HG02973 (cell line): Measurements from ENCODE around the gene PALMD.

Source experiments
- ATAC-seq: cut with Tn5 transposase; IDR thresholded peaks from one replicate; pipeline ENCODE4 v1.9.1; 2021; ENCODE audit warnings: moderate library complexity; ENCODE audit not compliant: unreplicated experiment

The PALMD gene

GRCh38 chr1:99657213-99658030, 11.5 kb downstream of the PALMD start:
- no peak for ATAC-seq

GRCh38 chr1:99658031-99658290, 12.0 kb downstream of the PALMD start:
- no peak for ATAC-seq

GRCh38 chr1:99659755-99660210, 13.9 kb downstream of the PALMD start:
- no peak for ATAC-seq

GRCh38 chr1:99660496-99660895, 14.6 kb downstream of the PALMD start:
- no peak for ATAC-seq

- no peak for ATAC-seq
These were observed 15.9 kb downstream of the PALMD start for GRCh38 chr1:99661780-99662179.

- no peak for ATAC-seq
These were observed 16.7 kb downstream of the PALMD start for GRCh38 chr1:99662539-99663080.

- ATAC-seq: no peak
These were observed 17.6 kb downstream of the PALMD start for GRCh38 chr1:99663501-99663900.

GRCh38 chr1:99665212-99665611, 19.3 kb downstream of the PALMD start:
- ATAC-seq: no peak

GRCh38 chr1:99669376-99669775, 23.5 kb downstream of the PALMD start:
- no peak for ATAC-seq

- ATAC-seq: no peak
These were observed 23.9 kb downstream of the PALMD start for GRCh38 chr1:99669821-99670220.

GRCh38 chr1:99670583-99670982, 24.7 kb downstream of the PALMD start:
- no peak for ATAC-seq

GRCh38 chr1:99672038-99672437, 26.1 kb downstream of the PALMD start:
- ATAC-seq: no peak

GRCh38 chr1:99672530-99673213, 26.8 kb downstream of the PALMD start:
- ATAC-seq: no peak

GRCh38 chr1:99673315-99673714, 27.4 kb downstream of the PALMD start:
- ATAC-seq: no peak

GRCh38 chr1:99674115-99675064, 28.5 kb downstream of the PALMD start:
- ATAC-seq: no peak

GRCh38 chr1:99675292-99675691, 29.4 kb downstream of the PALMD start:
- ATAC-seq: no peak

- ATAC-seq: no peak
These were observed 30.1 kb downstream of the PALMD start for GRCh38 chr1:99675994-99676393.

GRCh38 chr1:99676876-99677275, 31.0 kb downstream of the PALMD start:
- ATAC-seq: no peak

- no peak for ATAC-seq
These were observed 31.5 kb downstream of the PALMD start for GRCh38 chr1:99677416-99677815.

GRCh38 chr1:99680270-99680669, 34.4 kb downstream of the PALMD start:
- ATAC-seq: no peak

GRCh38 chr1:99681583-99681982, 35.7 kb downstream of the PALMD start:
- ATAC-seq: no peak
